GM10248 (cell line): ENCODE data around the gene TTC16.

Experiments used
- CTCF ChIA-PET: fragments of 300-600 bp; sonication (Branson Sonifier 250); formaldehyde crosslinking; extraction: SDS; loops from one replicate; lab custom pipeline; 2021; ENCODE audit warnings: antibody characterized with exemption; lab: Yijun Ruan, JAX
- POLR2A ChIA-PET: fragments of 350-650 bp; sonication (Branson Sonifier 250); formaldehyde crosslinking; extraction: SDS; loops from one replicate; lab custom pipeline; 2020; ENCODE audit warnings: antibody characterized with exemption; lab: Yijun Ruan, JAX
- DNase-seq: peaks from one replicate; pipeline ENCODE4 v3.0.0; 2012; ENCODE audit errors: extremely low spot score
- TF ChIP-seq, protein P1 (sequence below): IDR thresholded peaks from 2 replicates; pipeline ENCODE4 v1.5.1; 2012; ENCODE audit warnings: mild to moderate bottlenecking, low read depth; ENCODE audit errors: extremely low read depth, missing control alignments, control extremely low read depth

TTC16 gene

DNA sequence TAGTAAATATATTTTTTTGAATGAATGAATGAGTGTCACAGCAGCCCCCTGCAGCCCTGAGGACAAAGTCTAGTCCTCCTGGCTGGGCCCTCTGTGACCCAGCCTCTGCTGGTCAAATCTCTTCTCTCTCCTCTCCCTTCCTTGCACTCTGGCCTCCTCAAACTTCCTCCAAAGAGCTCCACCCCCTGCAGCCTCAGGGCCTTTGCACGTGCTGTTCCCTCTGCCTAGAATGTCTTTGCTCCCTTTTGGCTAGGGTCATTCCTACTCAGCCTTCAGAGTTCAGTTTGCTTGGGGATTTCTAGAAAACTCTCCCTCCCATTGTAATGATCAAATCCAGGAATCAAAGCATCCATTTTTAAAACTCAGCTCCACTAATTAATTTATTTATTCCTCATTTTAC lies 49.5 kb downstream of the TTC16 start:
- TF ChIP-seq, protein P1, sequence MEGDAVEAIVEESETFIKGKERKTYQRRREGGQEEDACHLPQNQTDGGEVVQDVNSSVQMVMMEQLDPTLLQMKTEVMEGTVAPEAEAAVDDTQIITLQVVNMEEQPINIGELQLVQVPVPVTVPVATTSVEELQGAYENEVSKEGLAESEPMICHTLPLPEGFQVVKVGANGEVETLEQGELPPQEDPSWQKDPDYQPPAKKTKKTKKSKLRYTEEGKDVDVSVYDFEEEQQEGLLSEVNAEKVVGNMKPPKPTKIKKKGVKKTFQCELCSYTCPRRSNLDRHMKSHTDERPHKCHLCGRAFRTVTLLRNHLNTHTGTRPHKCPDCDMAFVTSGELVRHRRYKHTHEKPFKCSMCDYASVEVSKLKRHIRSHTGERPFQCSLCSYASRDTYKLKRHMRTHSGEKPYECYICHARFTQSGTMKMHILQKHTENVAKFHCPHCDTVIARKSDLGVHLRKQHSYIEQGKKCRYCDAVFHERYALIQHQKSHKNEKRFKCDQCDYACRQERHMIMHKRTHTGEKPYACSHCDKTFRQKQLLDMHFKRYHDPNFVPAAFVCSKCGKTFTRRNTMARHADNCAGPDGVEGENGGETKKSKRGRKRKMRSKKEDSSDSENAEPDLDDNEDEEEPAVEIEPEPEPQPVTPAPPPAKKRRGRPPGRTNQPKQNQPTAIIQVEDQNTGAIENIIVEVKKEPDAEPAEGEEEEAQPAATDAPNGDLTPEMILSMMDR: no peak
- POLR2A ChIA-PET: interaction anchor here (0.6 kb wide), 1 partner anchor 30 kb away, joined by 3 read pairs; the partner anchor contains the start of gene TOR2A
- no peak for DNase-seq
- CTCF ChIA-PET: interaction anchor here (0.9 to 6.0 kb wide), 10 partner anchors 10 to 270 kb away, joined by 3 to 46 read pairs (median 5); partner anchors contain the start of genes CDK9 and TOR2A

GRCh38 chr9:127767410-127767809 lies 51.5 kb downstream of the TTC16 start:
- TF ChIP-seq, protein P1: no peak
- POLR2A ChIA-PET: interaction anchor here (0.6 kb wide), 1 partner anchor 60 kb away, joined by 3 read pairs; no protein-coding TSS in a partner anchor
- DNase-seq: no peak
- CTCF ChIA-PET: interaction anchor here (1.3 to 7.6 kb wide), 5 partner anchors 12 to 154 kb away, joined by 3 to 46 read pairs (median 13); partner anchors contain the start of genes CDK9 and TOR2A

DNA sequence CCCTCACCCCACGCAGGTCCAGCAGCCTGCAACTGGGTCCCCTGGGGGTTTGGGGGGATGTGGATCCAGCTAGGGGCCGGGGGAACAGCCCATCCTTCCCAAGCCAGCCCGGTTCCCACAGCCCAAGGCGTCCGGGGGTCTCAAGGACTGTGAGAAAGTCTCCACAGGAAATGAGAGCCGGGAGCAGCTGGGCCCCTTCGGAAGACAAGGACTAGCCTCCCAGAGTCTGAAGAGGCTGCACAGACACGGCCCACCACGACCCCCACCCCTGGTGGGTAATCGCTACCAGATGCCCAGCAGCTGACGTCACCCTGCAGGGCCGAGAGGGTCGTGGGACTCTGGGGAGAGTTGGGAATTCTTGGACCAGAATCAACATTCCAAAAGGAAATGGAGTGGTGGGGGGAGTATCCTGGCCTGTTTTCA lies 52.0 kb downstream of the TTC16 start:
- TF ChIP-seq, protein P1: no peak
- ChIA-PET CTCF (interaction anchor here (1.3 to 7.6 kb wide), 6 partner anchors 12 to 153 kb away, joined by 3 to 46 read pairs (median 12); partner anchors contain the start of genes CDK9 and TOR2A), POLR2A (no interaction called here)
- no peak for DNase-seq

DNA sequence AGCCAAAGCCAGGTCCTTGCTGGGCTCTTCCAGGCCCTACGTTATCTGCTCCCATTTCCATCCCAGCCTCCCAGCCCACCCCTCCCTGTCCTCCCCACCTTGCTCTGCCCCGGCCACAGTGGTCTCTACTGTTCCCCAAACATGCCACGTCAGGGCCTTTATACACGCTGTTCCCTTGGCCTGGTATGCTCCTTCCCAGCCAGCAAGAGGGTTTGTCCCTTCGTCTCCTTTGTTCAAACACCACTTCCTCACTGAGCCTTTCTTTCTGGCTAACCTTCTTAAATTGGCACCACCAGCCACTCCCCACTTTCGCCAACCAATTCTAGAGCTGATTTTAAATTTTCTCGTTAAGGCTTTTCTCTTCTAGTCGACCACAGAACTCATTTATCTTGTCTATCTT lies 52.8 kb downstream of the TTC16 start:
- no peak for DNase-seq
- ChIA-PET POLR2A (interaction anchor here (0.6 kb wide), 1 partner anchor 157 kb away, joined by 3 read pairs; no protein-coding TSS in a partner anchor), CTCF (interaction anchor here (1.2 to 7.6 kb wide), 4 partner anchors 15 to 152 kb away, joined by 3 to 41 read pairs (median 12); partner anchors contain the start of genes CDK9 and TOR2A)
- TF ChIP-seq, protein P1: no peak

- CTCF ChIA-PET: interaction anchor here (1.2 to 7.6 kb wide), 5 partner anchors 10 to 152 kb away, joined by 3 to 41 read pairs (median 8); partner anchors contain the start of genes CDK9 and TOR2A
- POLR2A ChIA-PET: interaction anchor here (0.6 kb wide), 1 partner anchor 157 kb away, joined by 3 read pairs; no protein-coding TSS in a partner anchor
- DNase-seq: no peak
- TF ChIP-seq, protein P1: no peak
Measured at GRCh38 chr9:127769101-127769500, 53.2 kb downstream of the TTC16 start.

- ChIA-PET CTCF (interaction anchor here (0.7 to 7.6 kb wide), 11 partner anchors 9 to 151 kb away, joined by 3 to 41 read pairs (median 4); partner anchors contain the start of genes CDK9 and TOR2A), POLR2A (no interaction called here)
- TF ChIP-seq, protein P1: no peak
- no peak for DNase-seq
Measured at GRCh38 chr9:127769929-127770582, 54.2 kb downstream of the TTC16 start.
